ENCODE results near the gene UQCR11. TPM values are rescaled to one million over a fixed set of nuclear protein-coding genes. Genes with fewer than 3 reads are reported as not detected.
"Not testable (repeated sequence)": the region's sequence is repeated elsewhere in the genome, so short reads cannot be mapped to it uniquely, and the experiment has no call there.

UQCR11 gene
- 70.9 and 73.3 TPM in 2 replicates for total RNA-seq
- polyA plus RNA-seq (2012) = 492 TPM

DNA sequence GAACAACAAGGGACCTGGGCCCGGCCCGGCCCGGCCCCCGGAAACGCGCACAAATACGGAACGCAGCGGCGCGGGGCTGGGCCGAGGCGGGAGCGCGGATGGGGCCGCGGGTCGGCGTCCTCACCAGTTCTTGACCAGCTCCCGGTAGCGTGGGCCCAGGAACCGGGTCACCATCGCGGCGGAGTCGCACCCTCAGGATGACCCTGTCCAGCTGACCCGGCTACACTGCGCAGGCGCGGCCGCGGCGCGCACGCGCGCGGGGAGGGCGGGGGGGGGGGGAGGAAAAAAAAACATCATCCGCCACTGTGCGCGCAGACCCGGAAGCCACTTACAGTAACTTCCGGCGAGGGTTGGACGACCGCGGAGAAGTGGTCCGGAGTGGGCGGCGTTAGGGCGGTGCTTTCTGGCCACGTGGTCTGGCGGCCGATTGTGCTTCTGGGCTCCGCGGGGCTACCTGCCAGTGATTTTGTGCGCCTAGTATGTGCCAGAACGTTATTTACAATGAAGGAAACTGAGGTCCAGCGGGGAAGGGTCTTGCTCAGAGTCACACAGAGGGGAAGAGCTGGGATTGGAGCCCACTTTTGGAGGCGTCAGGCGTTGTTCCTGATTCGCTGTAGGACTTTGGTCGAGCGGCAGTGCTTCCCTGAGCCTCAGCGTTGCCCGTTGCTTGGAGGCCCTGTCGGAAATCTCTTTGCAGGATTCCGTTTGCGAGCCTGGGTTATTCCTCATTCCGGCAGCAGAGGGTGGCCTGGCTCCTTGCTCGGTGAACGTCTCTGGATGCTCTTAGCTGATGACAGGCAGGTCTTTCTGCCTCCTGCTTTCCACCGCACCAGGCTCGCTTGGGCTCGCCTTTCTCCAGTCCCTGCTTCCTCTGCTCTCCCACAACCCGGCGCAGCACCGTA lies at the start of gene UQCR11:
UQCR11 (minus strand) TSS at position 227 of the 902 bp plus-strand sequence; CDS start at position 174, 53 bp downstream.
- peak; percentile 95 for DNase-seq (ENCODE audit: low read depth)

- DNase-seq (ENCODE audit: low read depth) = no peak
These were observed 49.0 kb upstream of the UQCR11 start for GRCh38 chr19:1654178-1654792.

GRCh38 chr19:1653300-1653628 lies 48.0 kb upstream of the UQCR11 start:
- no peak for DNase-seq (ENCODE audit: low read depth)

GRCh38 chr19:1652471-1653299 lies 47.4 kb upstream of the UQCR11 start, which contains the start of gene TCF3:
Gene TCF3, minus strand, starts transcription at chr19:1652615. Its CDS starts 2,367 bp downstream, at chr19:1650248.
- peak; percentile 99 for DNase-seq (ENCODE audit: low read depth)

GRCh38 chr19:1651568-1652291 lies 46.5 kb upstream of the UQCR11 start:
- peak; percentile 56 for DNase-seq (ENCODE audit: low read depth)

- peak; percentile 38 for DNase-seq (ENCODE audit: low read depth)
These were observed 45.6 kb upstream of the UQCR11 start for GRCh38 chr19:1650650-1651567.

DNA sequence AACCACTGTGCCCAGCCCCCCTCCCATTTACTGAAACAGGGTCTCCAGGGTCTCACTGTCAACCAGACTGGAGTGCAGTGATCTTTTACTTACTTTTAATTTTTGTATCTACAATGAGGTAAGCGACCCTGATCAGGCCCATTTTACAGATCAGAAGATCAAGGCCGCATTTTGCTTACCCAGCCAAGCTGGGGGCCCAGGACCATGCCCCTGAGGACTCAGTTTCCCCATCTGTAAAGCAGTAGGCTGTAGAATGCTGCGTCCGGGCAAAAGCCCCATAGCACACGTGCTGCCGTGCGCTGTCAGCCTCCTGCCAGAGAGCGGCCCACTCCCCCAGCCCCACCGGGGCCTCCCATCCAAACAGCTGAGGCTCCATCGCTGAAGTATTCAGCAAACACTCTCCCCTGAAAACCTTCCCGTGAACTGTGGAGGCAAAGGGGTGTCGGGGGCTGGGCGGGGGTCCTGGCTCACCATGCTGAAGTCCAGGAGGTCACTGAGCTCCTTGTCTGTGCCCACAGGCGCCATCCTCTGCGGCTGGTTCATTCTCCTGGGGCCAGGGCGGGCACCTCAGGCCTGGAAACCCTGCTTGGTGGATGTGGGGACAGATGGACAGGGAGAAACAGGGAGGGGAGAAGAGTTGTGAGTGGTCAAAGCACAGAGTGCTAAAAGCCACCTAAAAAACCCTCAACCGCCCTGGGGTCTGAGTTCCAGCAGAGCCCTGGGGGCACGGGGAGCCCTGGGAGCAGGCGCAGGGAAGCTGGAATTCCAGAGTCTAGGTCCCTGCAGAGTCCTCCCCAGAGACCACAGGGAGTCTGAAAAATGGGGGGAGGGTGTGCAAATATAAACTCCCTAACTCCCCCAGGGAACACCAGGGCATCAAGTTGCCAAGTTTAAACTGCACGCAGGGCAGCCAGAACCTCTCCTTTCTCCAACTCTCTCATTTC lies 44.7 kb upstream of the UQCR11 start:
- no peak for DNase-seq (ENCODE audit: low read depth)

- no peak for DNase-seq (ENCODE audit: low read depth)
These were observed 43.8 kb upstream of the UQCR11 start for GRCh38 chr19:1648920-1649541.

DNA sequence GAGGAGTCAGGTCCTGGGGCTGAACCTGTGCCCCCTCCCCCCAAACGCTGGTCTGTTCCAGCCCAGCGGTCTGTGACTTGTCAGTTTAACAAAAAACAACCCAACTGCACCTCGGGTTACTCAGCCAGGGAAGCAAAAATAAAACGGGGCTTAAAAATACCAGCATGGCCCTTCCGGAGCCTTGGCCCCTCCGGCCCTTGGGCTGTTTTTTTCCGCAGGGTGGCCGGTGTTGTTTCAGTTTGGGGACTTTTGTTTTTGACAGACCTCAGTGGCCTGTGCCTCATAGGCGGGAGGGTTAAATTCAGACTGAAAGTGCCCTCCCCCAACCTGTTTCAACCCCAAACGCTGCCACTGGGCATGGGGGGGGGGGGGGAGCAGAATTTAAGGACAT lies 43.2 kb upstream of the UQCR11 start:
- no peak for DNase-seq (ENCODE audit: low read depth)

DNA sequence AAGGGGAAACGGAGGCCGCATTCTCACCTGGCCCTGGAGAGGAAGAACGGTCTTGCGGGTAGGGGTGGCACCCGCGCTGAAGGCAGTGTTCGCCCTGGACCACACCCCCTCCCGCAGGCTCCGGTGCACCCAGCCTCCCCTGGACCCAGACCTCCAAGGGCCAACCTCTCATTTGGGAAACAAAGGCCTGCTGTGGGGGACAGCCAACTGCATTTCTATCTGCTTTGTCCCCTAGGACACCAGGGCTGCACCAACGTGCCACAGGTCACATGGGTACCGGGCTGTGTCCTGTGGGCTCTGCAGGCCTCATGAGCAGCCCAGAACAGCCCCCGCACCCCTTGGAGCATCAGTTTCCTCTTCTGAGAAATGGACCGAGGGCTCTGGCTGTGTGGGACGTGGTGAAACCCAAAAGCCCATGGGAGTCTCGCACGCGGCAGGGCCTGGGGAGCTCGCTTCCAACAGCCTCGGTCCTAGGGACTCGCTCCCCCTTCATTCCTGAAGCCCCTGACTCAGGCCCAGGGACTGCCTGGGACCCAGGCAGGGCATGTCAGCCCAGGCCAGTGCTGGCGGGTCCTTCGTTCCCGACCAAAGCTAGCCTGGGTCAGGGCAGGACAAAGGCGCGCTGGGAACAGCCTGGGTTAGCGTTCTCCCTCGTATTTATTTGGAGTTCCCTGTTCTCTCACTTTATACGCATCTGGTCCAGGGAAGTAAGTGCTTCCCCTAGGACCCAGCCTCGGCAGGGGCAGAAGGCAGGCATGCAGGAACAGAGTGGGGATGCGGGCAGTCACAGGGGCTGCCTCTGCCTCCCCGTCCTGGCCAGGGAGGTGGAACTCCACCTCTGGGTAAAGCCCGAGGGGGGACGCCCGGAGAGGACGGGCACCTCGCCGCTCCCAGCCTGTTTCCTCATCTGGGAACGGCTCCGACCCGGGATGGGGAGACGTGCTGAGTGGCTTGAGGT lies 42.5 kb upstream of the UQCR11 start:
- no peak for DNase-seq (ENCODE audit: low read depth)

- DNase-seq (ENCODE audit: low read depth) = no peak
These were observed 41.6 kb upstream of the UQCR11 start for GRCh38 chr19:1646659-1647453.

GRCh38 chr19:1646149-1646548 lies 40.9 kb upstream of the UQCR11 start:
- DNase-seq (ENCODE audit: low read depth) = no peak

DNA sequence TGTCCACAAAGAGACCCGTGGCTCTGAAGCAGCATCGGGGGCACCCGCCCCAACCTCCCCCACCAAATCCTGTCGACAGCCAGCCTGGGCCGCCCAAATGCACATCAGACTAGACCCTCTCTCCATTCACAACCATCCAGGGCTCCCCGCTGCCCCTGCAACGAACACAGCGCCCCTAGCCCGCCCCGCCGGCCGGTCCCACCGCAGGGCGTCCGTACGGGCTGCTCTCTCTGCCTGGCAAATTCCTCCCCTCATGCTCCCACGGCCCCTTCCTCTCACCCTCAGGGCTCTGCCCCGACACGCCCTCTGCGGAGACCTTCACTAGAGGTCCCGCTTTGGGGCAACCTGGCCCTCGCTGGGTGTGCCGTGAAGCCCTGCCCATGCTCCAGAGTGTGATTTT lies 40.0 kb upstream of the UQCR11 start:
- no peak for DNase-seq (ENCODE audit: low read depth)

- DNase-seq (ENCODE audit: low read depth) = no peak
These were observed 38.8 kb upstream of the UQCR11 start for GRCh38 chr19:1644070-1644469.

DNA sequence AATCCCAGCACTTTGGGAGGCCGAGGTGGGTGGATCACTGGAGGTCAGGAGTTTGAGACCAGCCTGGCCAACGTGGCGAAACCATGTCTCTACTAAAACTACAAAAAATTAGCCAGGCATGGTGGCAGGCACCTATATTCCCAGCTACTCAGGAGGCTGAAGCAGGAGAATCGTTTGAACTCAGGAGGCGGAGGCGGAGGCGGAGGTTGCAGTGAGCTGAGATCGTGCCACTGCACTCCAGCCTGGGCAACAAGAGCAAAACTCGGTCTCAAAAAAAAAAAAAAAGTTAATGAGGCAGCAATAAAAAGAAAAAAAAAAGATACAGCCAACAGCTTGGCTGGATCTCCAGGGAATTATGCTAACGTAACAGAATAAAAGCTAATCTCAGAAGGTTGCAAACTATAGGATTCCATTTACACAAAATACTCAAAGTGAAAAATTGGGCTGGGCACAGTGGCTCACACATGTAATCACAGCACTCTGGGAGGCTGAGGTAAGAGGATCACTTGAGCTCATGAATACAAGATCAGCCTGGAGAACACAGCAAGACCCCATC lies 35.7 kb upstream of the UQCR11 start:
- not testable (repeated sequence) for DNase-seq (ENCODE audit: low read depth)
